ENCODE results near the gene ZBTB7C. TPM values are rescaled to one million over a fixed set of nuclear protein-coding genes. Genes with fewer than 3 reads are reported as not detected.

The ZBTB7C gene
- total RNA-seq, 1 donor from 2014 or later = under 0.01 TPM

DNA sequence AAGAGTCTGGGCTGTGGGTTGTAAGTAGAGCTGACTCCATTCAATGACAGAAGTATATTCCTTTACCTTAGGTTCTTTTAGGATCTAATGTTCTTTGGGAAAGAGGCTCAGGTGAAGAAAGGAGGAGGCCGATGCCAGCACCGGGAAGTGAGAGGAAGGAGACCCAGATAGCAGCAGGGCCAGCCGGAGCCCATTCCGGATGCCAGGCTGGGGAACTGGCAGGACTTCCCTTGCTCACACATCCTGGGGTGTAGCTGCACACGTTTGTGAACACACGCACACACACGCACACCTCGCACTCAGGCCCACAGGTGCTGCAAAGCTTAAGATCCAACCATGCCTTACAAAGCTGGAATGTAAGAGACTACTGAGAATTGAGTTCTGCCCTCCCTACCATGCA is 383.0 kb downstream of the ZBTB7C start:
- Histone ChIP-seq H3K36me3 (ENCODE audit: control insufficient read depth, insufficient read depth, low read length) (no peaks in the 10 kb centered on the region), H3K4me3 (ENCODE audit: low read depth, low read length) (no peak overlapping the region), H3K27me3 (ENCODE audit: control insufficient read depth, insufficient read depth, low read length) (no peaks in the 10 kb centered on the region)
- TF ChIP-seq, protein P1, sequence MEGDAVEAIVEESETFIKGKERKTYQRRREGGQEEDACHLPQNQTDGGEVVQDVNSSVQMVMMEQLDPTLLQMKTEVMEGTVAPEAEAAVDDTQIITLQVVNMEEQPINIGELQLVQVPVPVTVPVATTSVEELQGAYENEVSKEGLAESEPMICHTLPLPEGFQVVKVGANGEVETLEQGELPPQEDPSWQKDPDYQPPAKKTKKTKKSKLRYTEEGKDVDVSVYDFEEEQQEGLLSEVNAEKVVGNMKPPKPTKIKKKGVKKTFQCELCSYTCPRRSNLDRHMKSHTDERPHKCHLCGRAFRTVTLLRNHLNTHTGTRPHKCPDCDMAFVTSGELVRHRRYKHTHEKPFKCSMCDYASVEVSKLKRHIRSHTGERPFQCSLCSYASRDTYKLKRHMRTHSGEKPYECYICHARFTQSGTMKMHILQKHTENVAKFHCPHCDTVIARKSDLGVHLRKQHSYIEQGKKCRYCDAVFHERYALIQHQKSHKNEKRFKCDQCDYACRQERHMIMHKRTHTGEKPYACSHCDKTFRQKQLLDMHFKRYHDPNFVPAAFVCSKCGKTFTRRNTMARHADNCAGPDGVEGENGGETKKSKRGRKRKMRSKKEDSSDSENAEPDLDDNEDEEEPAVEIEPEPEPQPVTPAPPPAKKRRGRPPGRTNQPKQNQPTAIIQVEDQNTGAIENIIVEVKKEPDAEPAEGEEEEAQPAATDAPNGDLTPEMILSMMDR (IDR thresholded peaks at IDR 0.05; ENCODE audit: insufficient read depth, low read length, severe bottlenecking) = no peak
- DNase-seq (ENCODE audit: low read depth) = no peak
- FAIRE-seq = peak; percentile 43

DNA sequence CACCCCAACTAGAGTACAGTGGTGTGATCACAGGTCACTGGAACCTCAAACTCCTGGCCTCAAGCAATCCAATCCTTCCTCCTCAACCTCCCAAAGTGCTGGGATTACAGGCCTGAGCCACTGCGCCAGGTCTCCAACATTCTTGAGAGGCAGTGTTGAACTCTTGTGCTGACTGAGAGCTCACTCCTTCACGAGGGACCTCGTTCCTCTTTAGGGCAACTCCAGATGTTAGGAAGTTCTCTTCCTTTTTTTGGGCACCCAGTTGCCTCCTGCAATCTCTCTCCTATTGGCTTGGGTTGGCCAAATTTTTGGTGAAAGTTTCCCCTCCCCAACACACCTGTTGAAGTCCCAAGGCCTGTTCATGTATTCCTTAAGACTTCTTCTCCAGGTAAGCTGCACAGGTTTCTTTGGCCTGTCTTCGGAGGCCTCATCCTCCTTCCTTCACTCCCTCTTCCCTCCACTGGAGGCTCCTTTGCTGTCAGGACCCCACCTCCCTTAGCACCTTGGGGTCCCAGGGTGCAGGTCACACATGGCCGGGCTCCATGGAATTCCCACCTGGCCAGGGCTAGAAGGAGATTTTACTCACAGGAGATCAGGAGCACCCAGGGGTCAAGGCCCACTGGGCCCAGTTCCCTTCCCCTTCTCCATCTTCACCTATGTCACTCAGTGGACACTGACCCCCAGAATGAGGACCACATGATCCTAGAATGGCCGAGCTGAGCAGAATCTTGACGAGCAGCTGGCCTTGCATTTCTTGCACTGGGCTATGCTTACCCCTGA is 384.1 kb downstream of the ZBTB7C start:
- DNase-seq (ENCODE audit: low read depth) (no peak), FAIRE-seq (no peak)
- Histone ChIP-seq H3K27me3 (ENCODE audit: control insufficient read depth, insufficient read depth, low read length) (no peaks in the 10 kb centered on the region), H3K4me3 (ENCODE audit: low read depth, low read length) (no peak overlapping the region), H3K36me3 (ENCODE audit: control insufficient read depth, insufficient read depth, low read length) (no peaks in the 10 kb centered on the region)
- TF ChIP-seq, protein P1 (IDR thresholded peaks at IDR 0.05; ENCODE audit: insufficient read depth, low read length, severe bottlenecking) = no peak

DNA sequence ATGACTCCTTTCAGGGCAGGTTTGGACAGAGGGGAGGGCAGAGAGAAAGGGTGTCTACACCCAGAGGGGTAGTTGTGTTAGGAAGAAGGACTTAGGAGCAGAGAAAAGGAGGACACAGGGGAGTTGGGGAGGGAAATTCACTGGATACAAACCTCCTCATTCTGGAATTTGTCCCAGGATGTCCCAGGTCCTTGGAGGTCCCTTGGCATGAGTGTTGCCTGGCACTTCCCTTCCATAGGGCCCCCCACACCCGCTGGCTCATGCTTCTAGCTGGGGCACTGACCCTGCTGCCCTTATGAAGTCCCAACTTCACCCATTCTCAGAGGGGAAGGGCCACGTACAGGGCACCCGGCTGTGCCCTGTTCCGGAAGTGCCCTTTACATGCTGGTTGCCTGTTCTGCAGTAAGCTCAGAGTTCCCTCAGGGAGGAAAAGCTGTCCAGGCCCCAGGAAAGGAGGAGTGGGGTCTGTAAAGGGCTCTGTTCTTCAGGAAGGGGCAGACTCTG is 385.1 kb downstream of the ZBTB7C start:
- TF ChIP-seq, protein P1 (IDR thresholded peaks at IDR 0.05; ENCODE audit: insufficient read depth, low read length, severe bottlenecking) = no peak
- H3K36me3 ChIP-seq (ENCODE audit: control insufficient read depth, insufficient read depth, low read length) = no peaks in the 10 kb centered on the region
- FAIRE-seq = no peak
- DNase-seq (ENCODE audit: low read depth) = no peak
- no peak overlapping the region for H3K4me3 ChIP-seq (ENCODE audit: low read depth, low read length)
- H3K27me3 ChIP-seq (ENCODE audit: control insufficient read depth, insufficient read depth, low read length) = no peaks in the 10 kb centered on the region

DNA sequence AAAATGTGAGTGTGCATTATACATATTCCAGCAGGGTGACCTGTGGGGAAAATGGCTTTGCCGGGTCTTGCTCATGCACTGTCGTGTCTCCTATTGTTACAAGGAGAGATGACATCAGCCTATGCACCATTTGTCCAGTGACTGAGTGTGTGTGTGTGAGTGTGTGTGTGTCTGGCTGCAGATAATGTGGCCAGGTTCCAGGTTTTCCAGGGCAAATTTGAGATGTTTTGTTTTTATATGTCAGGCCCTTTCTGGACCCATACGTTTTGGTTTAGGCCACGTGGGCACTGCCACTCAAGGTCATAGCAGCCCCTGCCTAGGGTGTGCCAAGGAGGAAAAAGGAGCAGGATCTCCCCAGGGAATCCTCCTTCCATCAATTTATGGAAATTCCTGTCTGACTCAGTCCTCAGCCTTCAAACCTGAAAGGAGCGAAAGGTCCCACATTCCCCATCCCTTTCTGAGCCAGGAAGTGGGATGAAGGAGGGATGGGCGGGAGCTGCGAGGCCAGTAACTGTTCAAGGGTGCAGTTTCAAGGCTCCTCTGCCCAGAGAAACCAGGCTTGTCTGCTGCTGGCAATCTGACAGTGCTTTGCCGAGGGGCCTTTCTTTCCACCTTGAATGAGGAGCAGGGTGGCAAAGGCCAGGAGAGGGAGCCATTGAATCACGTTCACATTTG is 385.7 kb downstream of the ZBTB7C start:
- peak; percentile 80 for DNase-seq (ENCODE audit: low read depth)
- Histone ChIP-seq H3K36me3 (ENCODE audit: control insufficient read depth, insufficient read depth, low read length) (no peaks in the 10 kb centered on the region), H3K4me3 (ENCODE audit: low read depth, low read length) (no peak overlapping the region), H3K27me3 (ENCODE audit: control insufficient read depth, insufficient read depth, low read length) (no peaks in the 10 kb centered on the region)
- FAIRE-seq = peak; percentile 55
- TF ChIP-seq, protein P1 (IDR thresholded peaks at IDR 0.05; ENCODE audit: insufficient read depth, low read length, severe bottlenecking) = peak; percentile 71

DNA sequence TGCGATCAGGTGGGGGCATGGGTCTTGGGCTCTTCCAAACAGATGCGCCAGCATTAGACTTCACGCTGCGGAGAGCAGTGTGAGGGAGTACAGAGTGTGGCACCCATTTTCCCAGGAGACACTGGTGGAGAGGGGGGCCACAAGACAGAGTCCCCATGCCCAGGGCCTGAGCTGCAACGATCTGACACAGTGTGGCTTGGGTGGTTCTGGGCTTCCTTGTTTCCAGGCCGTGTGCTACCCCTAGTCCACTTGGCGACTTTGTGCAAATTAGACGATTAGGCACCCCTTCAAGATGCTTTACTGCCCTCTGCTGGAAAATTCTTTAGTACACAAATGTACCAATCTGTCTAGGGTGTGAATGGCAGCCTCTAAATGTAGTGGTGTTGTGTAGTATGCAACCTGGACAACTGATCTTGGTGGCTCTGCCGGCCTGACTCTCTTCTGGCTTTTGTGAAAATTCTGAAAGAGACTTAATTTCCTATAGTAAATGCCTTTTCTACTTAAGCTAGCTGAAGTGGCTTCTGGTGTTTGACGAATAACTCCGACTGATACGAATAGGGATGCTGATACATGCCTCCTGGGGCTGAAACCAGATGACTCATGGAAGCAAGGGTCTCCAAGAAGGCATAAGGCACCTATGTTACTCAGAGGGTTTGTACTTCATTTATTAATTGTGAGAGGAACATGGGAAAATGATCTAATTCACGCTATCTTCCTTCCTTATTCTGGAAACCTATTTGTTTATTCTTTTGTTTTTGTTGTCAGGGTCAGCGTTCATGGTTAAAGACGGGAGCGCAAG is 386.5 kb downstream of the ZBTB7C start:
- FAIRE-seq = no peak

More for the DNA sequence above, 386.5 kb downstream of the ZBTB7C start:
- Histone ChIP-seq H3K36me3 (ENCODE audit: control insufficient read depth, insufficient read depth, low read length) (no peaks in the 10 kb centered on the region), H3K4me3 (ENCODE audit: low read depth, low read length) (no peak overlapping the region), H3K27me3 (ENCODE audit: control insufficient read depth, insufficient read depth, low read length) (no peaks in the 10 kb centered on the region)
- peak; percentile 72 for DNase-seq (ENCODE audit: low read depth)
- TF ChIP-seq, protein P1 (IDR thresholded peaks at IDR 0.05; ENCODE audit: insufficient read depth, low read length, severe bottlenecking) = peak; percentile 66

All from bronchial epithelial cell (primary cell).